Putamen (tissue), 1 donor: ENCODE measurements around the gene CD7.

Source experiments
- DNase-seq: peaks from one replicate; pipeline ENCODE4 v3.0.0-alpha.2; 2016; ENCODE audit warnings: low spot score

CD7 gene

GRCh38 chr17:82314727-82315605 is 2.4 kb downstream of the CD7 start:
- no peak for DNase-seq

GRCh38 chr17:82314012-82314726 is 3.2 kb downstream of the CD7 start:
- DNase-seq: no peak

DNA sequence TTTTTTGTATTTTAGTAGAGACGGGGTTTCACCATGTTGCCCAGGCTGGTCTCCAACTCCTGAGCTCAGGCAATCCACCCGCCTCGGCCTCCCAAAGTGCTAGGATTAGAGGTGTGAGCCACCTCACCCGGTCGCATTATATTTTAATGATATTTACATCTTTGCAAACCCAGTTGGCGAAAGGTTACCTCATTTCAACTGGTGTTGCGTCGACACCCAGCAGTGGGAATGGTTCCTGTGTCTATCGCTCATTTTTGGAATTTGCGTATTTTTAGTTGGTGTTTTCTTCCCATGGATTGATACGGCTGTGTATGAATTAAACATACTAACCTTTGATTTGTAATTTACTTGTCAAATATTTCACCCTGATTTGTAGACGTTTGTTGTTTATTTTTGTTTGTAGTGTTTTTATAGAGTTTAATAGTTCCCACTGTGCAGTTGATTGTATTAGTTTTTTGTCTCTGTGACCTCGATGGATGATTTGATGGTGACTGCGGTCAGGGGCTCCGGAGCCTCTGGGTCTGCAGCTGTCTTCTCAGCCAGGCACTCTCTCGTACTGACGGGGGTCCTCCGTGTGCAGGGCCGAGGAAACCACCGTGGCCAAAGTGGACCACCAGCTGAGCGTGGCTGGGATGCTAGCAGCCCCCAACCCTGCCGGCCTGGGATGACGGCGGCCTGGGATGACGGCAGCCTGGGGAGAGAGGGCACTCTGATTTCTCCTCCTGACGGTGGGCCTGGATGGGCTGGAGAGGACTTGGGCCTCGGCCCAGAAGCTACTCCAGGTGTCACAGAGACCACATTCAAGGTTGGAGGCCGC is 4.0 kb downstream of the CD7 start:
- no peak for DNase-seq

GRCh38 chr17:82311971-82312370 is 5.4 kb downstream of the CD7 start:
- no peak for DNase-seq

GRCh38 chr17:82310877-82311276 is 6.5 kb downstream of the CD7 start:
- no peak for DNase-seq

DNA sequence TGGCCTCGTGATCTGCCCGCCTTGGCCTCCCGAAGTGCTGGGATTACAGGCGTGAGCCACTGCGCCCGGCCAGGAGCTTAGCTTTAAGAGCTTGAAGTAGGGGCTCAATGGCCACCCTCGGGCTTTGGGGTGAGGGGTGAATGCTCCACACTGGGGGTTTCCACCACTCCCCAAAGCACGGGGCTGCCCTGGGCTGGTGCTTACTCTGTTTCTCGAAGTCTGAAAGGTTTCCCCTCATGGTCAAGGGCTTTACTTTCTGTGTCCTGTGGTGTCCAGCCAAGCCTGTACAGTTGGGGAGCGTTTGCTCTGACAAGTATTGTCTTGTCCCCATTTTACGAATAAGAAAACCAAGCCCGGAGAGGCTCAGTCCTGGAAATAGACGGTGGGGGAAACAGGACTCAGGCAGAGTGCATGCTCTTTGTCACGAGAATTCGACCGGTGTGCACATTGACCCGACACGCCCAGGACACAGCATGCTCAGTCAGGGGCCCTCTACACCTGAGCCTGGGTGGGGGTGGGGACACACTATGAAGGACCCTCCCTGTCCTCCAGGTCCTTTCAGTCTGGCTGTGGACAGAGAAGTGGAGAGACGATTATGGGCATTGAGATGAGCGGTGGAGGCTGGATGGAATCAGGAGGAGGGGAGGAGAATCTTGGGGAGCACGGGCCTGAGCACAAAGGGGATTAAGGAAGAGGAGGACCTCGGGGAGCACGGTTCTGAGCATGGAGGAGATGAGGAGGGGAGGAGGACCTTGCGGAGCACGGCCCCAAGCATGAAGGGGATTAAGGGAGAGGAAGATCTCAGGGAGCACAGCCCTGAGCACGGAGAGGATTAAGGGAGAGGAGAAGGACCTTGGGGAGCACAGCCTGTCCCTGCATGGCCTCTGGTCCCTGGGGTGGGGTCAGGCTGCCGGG is 7.5 kb downstream of the CD7 start:
- no peak for DNase-seq

GRCh38 chr17:82305727-82306300 is 11.6 kb downstream of the CD7 start:
- DNase-seq: no peak

GRCh38 chr17:82304826-82305726 is 12.3 kb downstream of the CD7 start:
- no peak for DNase-seq

GRCh38 chr17:82303944-82304808 is 13.2 kb downstream of the CD7 start:
- DNase-seq: no peak

- no peak for DNase-seq
These were observed 14.1 kb downstream of the CD7 start for GRCh38 chr17:82302991-82303943.

GRCh38 chr17:82302568-82302963 is 14.8 kb downstream of the CD7 start:
- no peak for DNase-seq

- no peak for DNase-seq
These were observed 15.4 kb downstream of the CD7 start for GRCh38 chr17:82301916-82302567.

- DNase-seq: no peak
These were observed 16.0 kb downstream of the CD7 start for GRCh38 chr17:82301300-82301915.

DNA sequence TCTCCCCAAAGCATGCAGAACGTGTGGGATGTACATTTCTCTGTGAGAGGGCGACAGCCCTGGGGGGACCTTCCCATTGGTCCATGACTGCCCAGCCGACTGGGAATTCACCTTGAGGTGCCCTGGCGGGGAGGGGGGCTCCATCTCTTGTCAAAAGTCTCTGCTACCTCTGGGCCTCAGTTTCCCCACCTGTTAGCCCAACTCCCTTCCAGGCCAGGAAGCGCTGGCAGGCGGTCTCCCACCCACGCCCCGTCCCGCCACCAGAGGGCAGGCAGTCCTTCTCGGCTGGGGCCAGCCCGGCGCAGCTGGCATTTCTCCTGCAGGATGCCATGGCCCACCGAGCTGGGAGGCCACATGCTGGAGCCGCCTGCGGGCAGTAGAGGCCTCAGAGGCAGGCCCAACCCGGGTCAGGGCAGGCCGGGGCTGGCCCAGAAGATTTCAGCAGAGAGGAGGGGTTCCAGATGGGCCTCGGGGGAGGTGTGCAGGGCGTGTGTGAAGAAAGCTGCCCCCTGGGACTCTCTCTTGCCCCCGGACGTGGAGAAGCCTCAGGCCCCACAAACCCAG is 16.6 kb downstream of the CD7 start:
- no peak for DNase-seq

DNA sequence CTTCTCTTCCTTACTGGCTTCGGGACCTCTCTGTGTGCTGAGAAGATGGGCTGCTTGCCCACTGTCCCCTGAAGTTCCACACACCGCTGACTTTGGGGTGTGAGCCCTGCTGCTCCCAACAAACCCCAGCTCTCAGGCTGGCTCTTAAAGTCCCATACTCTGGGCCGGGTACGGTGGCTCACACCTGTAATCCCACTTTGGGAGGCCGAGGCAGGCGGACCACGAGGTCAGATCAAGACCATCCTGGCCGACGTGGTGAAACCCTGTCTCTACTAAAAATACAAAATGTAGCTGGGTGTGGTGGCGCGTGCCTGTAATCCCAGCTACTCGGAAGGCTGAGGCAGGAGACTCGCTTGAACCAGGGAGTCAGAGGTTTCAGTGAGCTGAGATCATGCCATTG is 17.2 kb downstream of the CD7 start:
- no peak for DNase-seq

GRCh38 chr17:82299452-82299851 is 18.0 kb downstream of the CD7 start:
- DNase-seq: no peak
